OCI-LY7 (cell line): ENCODE data around the gene CATSPER1. TPM values are rescaled to one million over a fixed set of nuclear protein-coding genes. Genes with fewer than 3 reads are reported as not detected.

ENCODE experiments used
- BruUV-seq: library from RNA; stranded (reverse); fragments of 400-500 nt; replicated peaks from 2 replicates; lab custom pipeline; 2021; lab: Mats Ljungman, UMichigan
- CTCF ChIA-PET: fragments of 300-600 bp; sonication (Branson Sonifier 250); formaldehyde crosslinking; loops from one replicate; lab custom pipeline; 2022; ENCODE audit warnings: antibody characterized with exemption; ENCODE audit not compliant: unreplicated experiment; lab: Charles Lee
- POLR2A ChIA-PET: fragments of 300-600 bp; sonication (Branson Sonifier 250); formaldehyde crosslinking; loops from one replicate; lab custom pipeline; 2022; ENCODE audit warnings: antibody characterized with exemption; lab: Charles Lee
- DNase-seq: peaks from one replicate; pipeline ENCODE4 v3.0.0-alpha.2; 2015; ENCODE audit warnings: low spot score
- H2AFZ ChIP-seq: fragments of 200-600 bp; sonication (generic), shearing (Covaris generic); 2 replicates; pipeline ENCODE4 v1.6.1; 2014; ENCODE audit warnings: mild to moderate bottlenecking, antibody characterized with exemption, low read length, moderate library complexity
- H3K27ac ChIP-seq: fragments of 200-600 bp; sonication (generic); 2 replicates; pipeline ENCODE4 v1.5.1; 2014; ENCODE audit warnings: mixed run types, low read depth, mild to moderate bottlenecking, moderate library complexity, low read length, inconsistent platforms; ENCODE audit not compliant: poor library complexity, severe bottlenecking
- H3K36me3 ChIP-seq: fragments of 200-600 bp; sonication (generic); 2 replicates; pipeline ENCODE4 v1.6.1; 2014; ENCODE audit warnings: mild to moderate bottlenecking, antibody characterized with exemption, low read length, moderate library complexity, mixed read lengths; ENCODE audit not compliant: insufficient read depth
- H3K4me1 ChIP-seq: fragments of 200-600 bp; sonication (generic); 2 replicates; pipeline ENCODE4 v1.5.1; 2014; ENCODE audit warnings: mild to moderate bottlenecking, low read length; ENCODE audit not compliant: insufficient read depth, poor library complexity, severe bottlenecking
- H3K4me2 ChIP-seq: fragments of 200-600 bp; sonication (generic); 2 replicates; pipeline ENCODE4 v1.6.1; 2014; ENCODE audit warnings: mild to moderate bottlenecking, low read length
- H3K4me3 ChIP-seq: fragments of 200-600 bp; sonication (generic); 2 replicates; pipeline ENCODE4 v1.5.1; 2014; ENCODE audit warnings: mild to moderate bottlenecking, low read depth, low read length; ENCODE audit not compliant: poor library complexity, severe bottlenecking
- H3K79me2 ChIP-seq: fragments of 200-600 bp; sonication (generic); 2 replicates; pipeline ENCODE4 v1.6.1; 2016; ENCODE audit warnings: low read depth, mild to moderate bottlenecking, low read length, moderate library complexity, mixed read lengths; ENCODE audit not compliant: insufficient read depth
- H3K9me2 ChIP-seq: fragments of 200-600 bp; sonication (generic); 2 replicates; pipeline ENCODE4 v1.6.1; 2016; ENCODE audit warnings: mild to moderate bottlenecking, low read length, mixed read lengths; ENCODE audit not compliant: insufficient read depth
- H3K9me3 ChIP-seq: fragments of 200-600 bp; sonication (generic); 2 replicates; pipeline ENCODE4 v1.6.1; 2014; ENCODE audit warnings: mild to moderate bottlenecking, mixed run types, low read length, mixed read lengths
- H4K20me1 ChIP-seq: fragments of 200-600 bp; sonication (generic); 2 replicates; pipeline ENCODE4 v1.6.1; 2014; ENCODE audit warnings: mild to moderate bottlenecking, antibody characterized with exemption, low read length, moderate library complexity, mixed read lengths; ENCODE audit not compliant: insufficient read depth
- CTCF ChIP-seq: fragments of 200-600 bp; sonication (generic); conservative IDR thresholded peaks from 2 replicates; pipeline ENCODE4 v1.5.1; 2014; ENCODE audit warnings: mild to moderate bottlenecking, antibody characterized with exemption, low read length, moderate library complexity, mixed read lengths
- EZH2phosphoT487 ChIP-seq: fragments of 200-600 bp; sonication (generic); IDR thresholded peaks from 2 replicates; pipeline ENCODE4 v1.6.1; 2018; ENCODE audit warnings: low read depth, borderline replicate concordance, mild to moderate bottlenecking, mixed run types, antibody characterized with exemption, low read length, moderate library complexity, mixed read lengths
- intact Hi-C: fragments of 100-400 bp; cut with micrococcal nuclease; formaldehyde crosslinking; loops from one replicate; pipeline ENCODE4 v1.10.0; 2022; ENCODE audit not compliant: unreplicated experiment
- total RNA-seq, 2 experiments: library from RNA; depleted of rRNA in 1 of 2; stranded (reverse); fragments of >200 nt in 1 of 2; shearing (Covaris generic) in 1 of 2; gene quantifications; 2 replicates each; pipeline ENCODE4 v1.2.3, GENCODE V29; 2014 to 2022

CATSPER1 gene
- total RNA-seq, 2 experiments from 2014 or later, result not detected

GRCh38 chr11:65979261-65979759, 47.0 kb downstream of the CATSPER1 start:
- H3K4me2 ChIP-seq, result no peak overlapping the region
- H3K4me3 ChIP-seq, result no peak overlapping the region
- ChIA-PET CTCF (no interaction called here), POLR2A (no interaction called here)
- H3K27ac ChIP-seq, result no peak overlapping the region
- TF ChIP-seq EZH2phosphoT487, result no peak
- H3K36me3 ChIP-seq, result peaks cover 41% of the 10 kb centered on the region; the same call in 1 of the 2 replicates
- intact Hi-C loops, result no loop called here
- H4K20me1 ChIP-seq, result no peaks in the 10 kb centered on the region
- BruUV-seq, result no TSS peak
- H3K9me3 ChIP-seq, result no peaks in the 10 kb centered on the region
- no peak overlapping the region for H2AFZ ChIP-seq
- no peaks in the 10 kb centered on the region for H3K4me1 ChIP-seq
- no peaks in the 10 kb centered on the region for H3K79me2 ChIP-seq
- no peaks in the 10 kb centered on the region for H3K9me2 ChIP-seq
- DNase-seq, result no peak

DNA sequence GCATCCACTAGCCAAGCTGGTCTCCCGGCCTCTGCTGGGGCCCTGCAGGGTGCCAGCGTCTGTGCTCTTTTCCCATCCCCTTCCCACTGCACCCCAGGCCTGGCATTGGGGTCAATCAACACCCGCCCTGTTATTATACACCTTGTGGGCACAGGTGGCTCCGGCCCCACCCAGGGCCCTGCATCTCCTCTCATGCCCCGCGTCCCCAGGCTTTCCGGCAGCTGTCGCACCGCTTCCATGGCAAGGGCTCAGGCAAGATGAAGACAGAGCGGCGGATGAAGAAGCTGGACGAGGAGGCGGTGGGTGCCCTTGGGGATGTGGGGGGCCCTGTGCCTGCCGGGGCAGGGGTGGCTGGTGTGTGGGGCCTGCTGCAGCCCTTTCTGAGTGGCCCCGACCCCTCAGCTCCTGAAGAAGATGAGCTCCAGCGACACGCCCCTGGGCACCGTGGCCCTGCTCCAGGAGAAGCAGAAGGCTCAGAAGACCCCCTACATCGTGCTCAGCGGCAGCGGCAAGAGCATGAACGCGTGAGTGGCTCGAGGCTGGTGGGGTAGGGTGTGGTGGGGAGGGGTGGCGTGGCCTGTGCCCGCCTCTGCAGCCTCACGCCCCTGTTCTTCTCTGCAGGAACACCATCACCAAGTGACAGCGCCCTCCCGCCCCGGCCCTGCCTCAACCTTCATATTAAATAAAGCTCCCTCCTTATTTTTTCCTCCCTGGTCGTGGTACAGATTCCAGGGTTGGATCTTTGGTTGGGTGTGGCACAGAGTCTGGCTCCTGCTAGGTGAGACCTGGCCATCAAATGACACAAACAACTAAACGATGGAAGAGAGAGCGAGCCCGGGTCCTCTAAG, 47.7 kb downstream of the CATSPER1 start:
- ChIA-PET POLR2A (no interaction called here), CTCF (no interaction called here)
- peaks cover 44% of the 10 kb centered on the region for H3K36me3 ChIP-seq
- no peak for TF ChIP-seq CTCF
- no peak for TF ChIP-seq EZH2phosphoT487
- H3K4me1 ChIP-seq, result no peaks in the 10 kb centered on the region
- no TSS peak for BruUV-seq
- H4K20me1 ChIP-seq, result no peaks in the 10 kb centered on the region
- H3K79me2 ChIP-seq, result no peaks in the 10 kb centered on the region
- no peak for DNase-seq
- intact Hi-C loops, result no loop called here
- no peak overlapping the region for H3K27ac ChIP-seq
- H3K4me2 ChIP-seq, result no peak overlapping the region
- no peaks in the 10 kb centered on the region for H3K9me3 ChIP-seq
- no peak overlapping the region for H3K4me3 ChIP-seq
- no peak overlapping the region for H2AFZ ChIP-seq
- H3K9me2 ChIP-seq, result no peaks in the 10 kb centered on the region

DNA sequence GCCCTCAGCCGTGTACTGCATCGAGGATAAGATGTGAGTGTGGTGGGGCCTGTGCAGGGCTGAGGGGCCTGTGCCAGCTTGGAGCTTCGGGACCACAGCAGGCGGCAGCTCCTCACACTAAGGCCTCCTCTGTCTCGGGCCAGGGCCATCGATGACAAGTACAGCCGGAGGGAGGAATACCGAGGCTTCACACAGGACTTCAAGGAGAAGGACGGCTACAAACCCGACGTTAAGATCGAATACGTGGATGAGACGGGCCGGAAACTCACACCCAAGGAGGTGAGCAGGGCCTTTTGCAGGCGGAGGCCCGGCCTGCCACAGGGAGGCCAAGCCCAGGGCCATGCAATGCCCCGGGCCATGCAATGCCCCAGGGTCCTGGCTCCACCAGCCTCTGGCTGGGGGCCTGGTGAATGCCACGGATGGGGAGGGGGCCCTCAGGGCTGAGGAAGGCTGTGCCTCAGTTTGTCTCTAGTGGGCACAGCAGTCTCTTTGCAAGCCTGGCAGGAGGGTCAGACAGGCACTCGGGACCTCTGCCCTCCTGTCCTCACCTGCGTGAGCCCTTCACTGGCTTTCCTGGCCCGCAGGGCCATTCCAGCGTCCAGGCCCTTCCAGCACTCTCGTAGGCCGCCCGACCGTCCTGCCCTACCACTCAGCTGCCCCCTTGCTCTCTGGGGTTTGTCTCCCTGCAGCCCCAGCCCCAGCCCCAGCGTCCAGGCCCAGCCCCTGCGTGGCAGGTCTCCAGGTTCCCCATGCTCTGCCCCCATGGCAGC, 48.5 kb downstream of the CATSPER1 start:
- H3K4me2 ChIP-seq, result no peak overlapping the region

More for the DNA sequence above, 48.5 kb downstream of the CATSPER1 start:
- Histone ChIP-seq H3K36me3 (peaks cover 52% of the 10 kb centered on the region), H3K9me2 (no peaks in the 10 kb centered on the region), H3K4me1 (no peaks in the 10 kb centered on the region), H3K4me3 (no peak overlapping the region), H2AFZ (no peak overlapping the region), H3K79me2 (no peaks in the 10 kb centered on the region), H4K20me1 (no peaks in the 10 kb centered on the region), H3K27ac (no peak overlapping the region), H3K9me3 (no peaks in the 10 kb centered on the region)
- DNase-seq, result no peak
- TF ChIP-seq EZH2phosphoT487, result no peak
- TF ChIP-seq CTCF, result no peak
- no TSS peak for BruUV-seq
- intact Hi-C loops, result no loop called here
- ChIA-PET CTCF (interaction anchor here (0.6 kb wide), 1 partner anchor 66 kb away, joined by 3 read pairs; no protein-coding TSS in a partner anchor), POLR2A (no interaction called here)
